Testis (tissue), 3 donors: ENCODE measurements around the gene SON. TPM values are rescaled to one million over a fixed set of nuclear protein-coding genes. Genes with fewer than 3 reads are reported as not detected.

ENCODE experiments used
- DNase-seq: peaks from one replicate; pipeline ENCODE4 v3.0.0-alpha.2; 2019
- H3K27ac ChIP-seq, 2 donors: fragments of 200-600 bp; sonication (generic); one replicate each; pipeline ENCODE4 v1.5.1; 2019
- H3K27me3 ChIP-seq: fragments of 200-600 bp; sonication (generic); one replicate; pipeline ENCODE4 v1.5.1; 2019
- H3K36me3 ChIP-seq: fragments of 200-600 bp; sonication (generic); one replicate; pipeline ENCODE4 v1.5.1; 2017; ENCODE audit warnings: low read depth; ENCODE audit errors: missing control alignments
- H3K4me1 ChIP-seq: fragments of 200-600 bp; sonication (generic); one replicate; pipeline ENCODE4 v1.5.1; 2019
- H3K4me3 ChIP-seq, 2 donors: fragments of 200-600 bp; sonication (generic); one replicate each; pipeline ENCODE4 v1.5.1; 2017 to 2019
- H3K9me3 ChIP-seq: fragments of 200-600 bp; sonication (generic); one replicate; pipeline ENCODE4 v1.5.1; 2017
- POLR2A ChIP-seq: fragments of 450-650 bp; IDR thresholded peaks from one replicate; pipeline ENCODE4 v1.6.1; 2017; ENCODE audit warnings: antibody characterized with exemption, mild to moderate bottlenecking, moderate library complexity
- WGBS, 2 donors: methylation state at CpG; one replicate each; pipeline ENCODE4 v1.1.5; 2018; 5-methylcytosine and 5-hydroxymethylcytosine counted together
- intact Hi-C: fragments of 100-400 bp; cut with DNase I; formaldehyde crosslinking; loops from one replicate; pipeline ENCODE4 v1.15.1; 2023; ENCODE audit warnings: low total_unique reads
- polyA plus RNA-seq: library from polyadenylated mRNA; stranded (reverse); fragments of 350-450 nt; fragmentation: Illumina TruSeq; extraction: RNeasy Lipid Tissue Mini Kit (QIAGEN cat#74804); gene quantifications from one replicate; pipeline ENCODE4 v1.2.3, GENCODE V29; 2014; ENCODE audit warnings: low read depth, low replicate concordance; ENCODE audit not compliant: insufficient read depth
- total RNA-seq, 2 donors: library from RNA; depleted of rRNA; stranded (reverse); fragments of >200 nt; gene quantifications; one replicate each; pipeline ENCODE4 v1.2.3, GENCODE V29; 2016
- TF ChIP-seq, protein P1 (sequence below), 3 experiments: fragments of 450-650 bp in 2 of 3; fragments of 200-600 bp in 1 of 3; sonication (generic) in 1 of 3; IDR thresholded peaks; one replicate each; pipeline ENCODE4 v1.5.1; 2016 to 2019; ENCODE audit warnings: antibody characterized with exemption in 3 of 3, mild to moderate bottlenecking in 2 of 3, moderate library complexity in 1 of 3

The SON gene
- total and polyA plus RNA-seq, 3 donors from 2014 or later: 186 to 377 (median 310) TPM

DNA sequence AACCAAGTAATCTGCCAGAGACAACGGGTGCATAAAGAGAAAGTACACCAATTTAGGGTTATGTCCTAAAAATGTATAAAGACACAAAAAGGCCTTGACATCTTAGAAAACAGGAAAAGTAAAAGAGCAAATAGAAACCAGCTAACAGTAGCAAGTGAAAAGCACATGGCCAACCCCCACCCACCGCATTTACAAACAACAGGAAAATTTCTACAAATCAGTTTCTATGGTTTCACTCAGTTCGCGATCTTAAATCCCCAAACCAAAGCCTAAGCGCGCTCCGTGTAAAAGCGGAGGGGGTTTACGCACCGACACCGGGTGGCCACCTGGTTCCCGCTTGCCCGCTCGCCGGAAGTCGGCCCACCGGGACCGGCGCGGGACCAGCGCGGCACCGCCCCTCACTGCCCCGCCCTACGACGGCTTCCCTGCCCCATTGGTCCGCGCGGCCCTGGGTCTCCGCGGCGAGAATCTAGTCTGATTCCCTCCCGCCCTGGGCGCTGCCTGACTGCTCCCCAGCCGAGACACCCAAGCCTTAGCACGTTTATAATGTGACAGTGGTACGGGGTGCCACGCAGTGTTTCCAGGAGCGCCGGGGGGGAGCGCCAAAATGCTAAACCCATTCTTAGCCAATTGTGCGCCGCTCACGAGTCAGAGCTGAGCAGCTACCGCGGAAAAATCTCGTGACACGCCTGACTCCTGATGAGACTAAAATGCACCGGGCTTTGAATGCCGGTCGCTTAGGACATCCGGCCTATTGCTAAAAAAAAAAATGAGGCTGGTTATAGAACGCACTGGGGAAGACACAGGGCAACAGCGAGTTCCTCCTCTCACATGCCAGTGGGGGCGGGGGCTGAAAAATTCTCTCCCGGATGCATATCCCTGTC lies 840 bp upstream of the SON start, which contains the start of gene GART:
TSS of gene GART (minus strand) at position 362 of the 884 bp plus-strand sequence. CDS start 2,802 bp downstream, outside the sequence.
- Histone ChIP-seq H3K27me3 (no peaks in the 10 kb centered on the region), H3K4me1 (peaks cover 6% of the 10 kb centered on the region), H3K27ac (peak within 1 kb of the TSS; percentile 97 to 99), H3K4me3 (peak within 1 kb of the TSS; percentile 81 to 93), H3K36me3 (peaks cover under 1% of the 10 kb centered on the region), H3K9me3 (no peaks in the 10 kb centered on the region)
- intact Hi-C loops: no loop called here
- TF ChIP-seq POLR2A: peak; percentile 38
- TF ChIP-seq, protein P1, sequence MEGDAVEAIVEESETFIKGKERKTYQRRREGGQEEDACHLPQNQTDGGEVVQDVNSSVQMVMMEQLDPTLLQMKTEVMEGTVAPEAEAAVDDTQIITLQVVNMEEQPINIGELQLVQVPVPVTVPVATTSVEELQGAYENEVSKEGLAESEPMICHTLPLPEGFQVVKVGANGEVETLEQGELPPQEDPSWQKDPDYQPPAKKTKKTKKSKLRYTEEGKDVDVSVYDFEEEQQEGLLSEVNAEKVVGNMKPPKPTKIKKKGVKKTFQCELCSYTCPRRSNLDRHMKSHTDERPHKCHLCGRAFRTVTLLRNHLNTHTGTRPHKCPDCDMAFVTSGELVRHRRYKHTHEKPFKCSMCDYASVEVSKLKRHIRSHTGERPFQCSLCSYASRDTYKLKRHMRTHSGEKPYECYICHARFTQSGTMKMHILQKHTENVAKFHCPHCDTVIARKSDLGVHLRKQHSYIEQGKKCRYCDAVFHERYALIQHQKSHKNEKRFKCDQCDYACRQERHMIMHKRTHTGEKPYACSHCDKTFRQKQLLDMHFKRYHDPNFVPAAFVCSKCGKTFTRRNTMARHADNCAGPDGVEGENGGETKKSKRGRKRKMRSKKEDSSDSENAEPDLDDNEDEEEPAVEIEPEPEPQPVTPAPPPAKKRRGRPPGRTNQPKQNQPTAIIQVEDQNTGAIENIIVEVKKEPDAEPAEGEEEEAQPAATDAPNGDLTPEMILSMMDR (IDR thresholded peaks at IDR 0.05): no peak
- peak; percentile 88 for DNase-seq
- 0 to 2% methylated on average over 33 to 56 of the region's 56 CpGs for WGBS, 2 donors

DNA sequence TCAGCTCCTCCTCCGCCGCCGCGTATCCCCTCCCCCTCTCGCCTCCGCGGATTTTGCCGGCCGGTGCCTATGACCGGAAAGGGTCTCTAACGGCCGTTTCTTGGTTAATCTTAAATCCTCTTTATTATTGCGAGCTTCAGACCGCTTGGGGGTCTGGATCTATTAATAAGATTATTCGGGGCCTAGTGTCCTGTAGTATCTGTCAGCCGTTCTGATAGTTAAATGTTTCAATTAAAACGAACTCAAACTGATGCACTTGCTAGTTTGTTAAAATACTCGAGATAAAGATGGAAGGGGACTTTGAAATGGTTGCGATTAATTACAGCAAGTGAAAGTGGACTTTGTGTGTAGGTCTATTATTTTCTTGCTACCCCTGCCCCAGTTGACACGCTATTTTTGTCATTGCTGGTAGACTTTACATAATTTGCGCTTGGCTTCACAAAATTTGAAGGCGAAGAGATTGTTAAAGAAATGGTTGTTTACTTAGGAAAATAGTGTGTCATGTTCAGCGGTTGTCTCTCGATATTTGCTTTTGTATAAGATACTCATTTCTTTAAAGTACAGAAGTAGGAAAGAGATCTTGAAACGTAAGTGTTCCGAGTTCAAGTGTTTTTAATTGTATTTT lies 779 bp downstream of the SON start:
- WGBS, 2 donors: 1% methylated on average over 26 of the region's 26 CpGs
- peak overlapping the region; percentile 81 to 93 for H3K4me3 ChIP-seq
- DNase-seq: no peak
- intact Hi-C loops: no loop called here
- TF ChIP-seq POLR2A: no peak
- TF ChIP-seq, protein P1 (IDR thresholded peaks at IDR 0.05): no peak
- peaks cover 6% of the 10 kb centered on the region for H3K4me1 ChIP-seq
- peak overlapping the region; percentile 97 to 99 for H3K27ac ChIP-seq
- no peaks in the 10 kb centered on the region for H3K27me3 ChIP-seq
- no peaks in the 10 kb centered on the region for H3K9me3 ChIP-seq
- H3K36me3 ChIP-seq: peaks cover 4% of the 10 kb centered on the region

DNA sequence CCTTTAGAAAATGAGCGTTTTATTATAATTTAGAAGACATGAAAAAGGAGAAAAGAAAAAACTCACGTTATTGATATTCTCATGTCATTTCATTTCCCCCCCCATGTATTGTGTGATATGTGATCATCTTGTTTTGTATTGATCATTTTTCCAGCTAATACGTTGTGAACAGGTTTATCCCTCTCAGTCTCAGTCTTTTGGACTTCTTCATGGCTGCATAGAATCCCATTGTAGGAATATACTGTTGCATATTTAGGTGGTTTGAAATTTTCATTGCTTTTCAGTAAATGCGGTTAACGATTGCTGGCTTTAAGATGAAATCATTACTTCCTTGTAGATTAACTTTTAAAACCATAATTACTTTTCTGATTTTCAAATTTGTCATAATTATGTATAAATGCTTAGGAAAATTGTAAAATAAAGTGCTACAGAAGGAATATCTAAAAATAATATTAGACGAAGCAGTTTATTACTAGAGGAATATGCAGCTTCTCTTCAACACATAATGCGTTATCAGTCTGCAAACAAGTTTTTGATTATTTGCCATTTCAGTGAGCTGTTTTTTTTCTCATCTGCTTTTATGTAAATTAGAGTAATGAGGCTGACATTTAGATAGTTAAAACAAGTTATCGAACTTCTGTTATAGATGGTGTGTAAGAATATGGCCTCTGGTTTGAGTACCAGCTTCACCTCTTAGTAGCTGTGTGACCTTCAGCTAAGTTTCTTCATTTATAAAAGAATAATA lies 1.8 kb downstream of the SON start:
- no peak for DNase-seq
- peak overlapping the region; percentile 81 to 93 for H3K4me3 ChIP-seq
- H3K36me3 ChIP-seq: peaks cover 4% of the 10 kb centered on the region
- TF ChIP-seq, protein P1 (IDR thresholded peaks at IDR 0.05): no peak
- TF ChIP-seq POLR2A: no peak
- intact Hi-C loops: no loop called here
- no peaks in the 10 kb centered on the region for H3K9me3 ChIP-seq
- 5% methylated on average over 8 of the region's 8 CpGs for WGBS, 2 donors
- H3K4me1 ChIP-seq: peaks cover 6% of the 10 kb centered on the region
- no peaks in the 10 kb centered on the region for H3K27me3 ChIP-seq
- H3K27ac ChIP-seq: peak overlapping the region in 1 of 2 donors; percentile 99

DNA sequence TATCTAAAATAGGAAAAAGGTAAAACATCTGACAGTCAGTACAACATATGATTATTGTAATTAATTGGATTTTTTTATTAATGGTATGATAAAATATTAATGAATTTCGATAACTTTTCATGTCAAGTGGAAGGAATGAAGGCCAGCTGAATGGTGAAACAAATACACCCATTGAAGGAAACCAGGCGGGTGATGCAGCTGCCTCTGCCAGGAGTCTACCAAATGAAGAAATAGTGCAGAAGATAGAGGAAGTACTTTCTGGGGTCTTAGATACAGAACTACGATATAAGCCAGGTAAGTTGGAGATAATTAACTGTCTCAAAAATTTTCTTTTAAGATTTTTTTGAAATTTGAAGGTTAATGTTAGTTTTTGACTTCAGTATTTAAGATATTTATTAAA lies 3.2 kb downstream of the SON start:
- intact Hi-C loops: no loop called here
- H3K36me3 ChIP-seq: peaks cover 9% of the 10 kb centered on the region
- TF ChIP-seq, protein P1 (IDR thresholded peaks at IDR 0.05): no peak
- TF ChIP-seq POLR2A: no peak
- no peak overlapping the region for H3K4me3 ChIP-seq
- 76 to 78% methylated on average over 3 of the region's 3 CpGs for WGBS, 2 donors
- H3K27ac ChIP-seq: no peak overlapping the region
- no peaks in the 10 kb centered on the region for H3K27me3 ChIP-seq
- DNase-seq: no peak
- no peaks in the 10 kb centered on the region for H3K9me3 ChIP-seq
- peaks cover 3% of the 10 kb centered on the region for H3K4me1 ChIP-seq
